HepG2 (cell line): Measurements from ENCODE around the gene BPIFB2. TPM values are rescaled to one million over a fixed set of nuclear protein-coding genes. Genes with fewer than 3 reads are reported as not detected.

Experiments used
- AGO2 ChIP-seq: fragments of 200-400 bp; formaldehyde crosslinking; optimal IDR thresholded peaks from 2 replicates; pipeline ENCODE3; 2017; ENCODE audit warnings: mild to moderate bottlenecking, low read depth, low read length, moderate library complexity
- ATF6 ChIP-seq: sonication (generic); formaldehyde crosslinking; conservative IDR thresholded peaks from 2 replicates; pipeline ENCODE4 v1.4.0; 2020; ENCODE audit warnings: missing genetic modification reagents
- BORCS8-MEF2B ChIP-seq: sonication (generic); formaldehyde crosslinking; IDR thresholded peaks from 2 replicates; pipeline ENCODE4 v1.8.0; 2022; ENCODE audit warnings: mild to moderate bottlenecking, missing genetic modification reagents
- ERF ChIP-seq: IDR thresholded peaks from 2 replicates; pipeline ENCODE4 v1.6.1; 2018; ENCODE audit warnings: missing biosample characterization, missing genetic modification reagents
- GPN1 ChIP-seq: sonication (generic); formaldehyde crosslinking; IDR thresholded peaks from 2 replicates; pipeline ENCODE4 v1.5.1; 2020; ENCODE audit warnings: missing genetic modification reagents, borderline replicate concordance
- GTF2F1 ChIP-seq: fragments of 150-350 bp; IDR thresholded peaks from 2 replicates; pipeline ENCODE4 v1.6.1; 2014; ENCODE audit warnings: low read length
- HOXA7 ChIP-seq: sonication (generic); formaldehyde crosslinking; IDR thresholded peaks from 2 replicates; pipeline ENCODE4 v1.8.1; 2022; ENCODE audit warnings: mild to moderate bottlenecking, missing genetic modification reagents, moderate library complexity
- IKZF4 ChIP-seq: sonication (generic); formaldehyde crosslinking; IDR thresholded peaks from 2 replicates; pipeline ENCODE4 v1.5.1; 2020; ENCODE audit warnings: borderline replicate concordance, mild to moderate bottlenecking, low read depth, missing genetic modification reagents; ENCODE audit errors: not compliant biosample characterization
- KDM2A ChIP-seq: sonication (generic); formaldehyde crosslinking; IDR thresholded peaks from 2 replicates; pipeline ENCODE4 v1.4.0; 2020; ENCODE audit warnings: low read depth, missing genetic modification reagents, borderline replicate concordance
- PLRG1 ChIP-seq: fragments of 450-650 bp; conservative IDR thresholded peaks from 2 replicates; pipeline ENCODE4 v1.6.1; 2016
- POLR2G ChIP-seq: fragments of 200-400 bp; formaldehyde crosslinking; IDR thresholded peaks from 2 replicates; pipeline ENCODE4 v1.6.1; 2018; ENCODE audit warnings: mild to moderate bottlenecking, low read depth, low read length, moderate library complexity
- RXRB ChIP-seq: IDR thresholded peaks from 2 replicates; pipeline ENCODE4 v1.6.1; 2016; ENCODE audit warnings: borderline replicate concordance, missing genetic modification reagents, missing compliant biosample characterization
- SAFB2 ChIP-seq: sonication (generic); formaldehyde crosslinking; IDR thresholded peaks from 2 replicates; pipeline ENCODE4 v1.5.1; 2020; ENCODE audit warnings: missing genetic modification reagents, low read depth, mild to moderate bottlenecking, borderline replicate concordance
- SMYD3 ChIP-seq: sonication (generic); formaldehyde crosslinking; IDR thresholded peaks from 2 replicates; pipeline ENCODE4 v1.8.1; 2023; ENCODE audit warnings: mild to moderate bottlenecking, missing genetic modification reagents
- WIZ ChIP-seq: sonication (generic); formaldehyde crosslinking; IDR thresholded peaks from 2 replicates; pipeline ENCODE4 v1.5.1; 2020; ENCODE audit warnings: mild to moderate bottlenecking, missing genetic modification reagents
- ZBTB4 ChIP-seq: sonication (generic); formaldehyde crosslinking; IDR thresholded peaks from 2 replicates; pipeline ENCODE4 v1.4.0; 2020; ENCODE audit warnings: missing genetic modification reagents, mild to moderate bottlenecking, borderline replicate concordance
- ZNF317 ChIP-seq: sonication (generic); formaldehyde crosslinking; IDR thresholded peaks from 2 replicates; pipeline ENCODE4 v1.5.0; 2020; ENCODE audit warnings: mild to moderate bottlenecking, missing genetic modification reagents
- ZNF577 ChIP-seq: sonication (generic); formaldehyde crosslinking; IDR thresholded peaks from 2 replicates; pipeline ENCODE4 v1.4.0; 2020; ENCODE audit warnings: mild to moderate bottlenecking, low read depth, missing genetic modification reagents, borderline replicate concordance
- ZNF589 ChIP-seq: sonication (generic); formaldehyde crosslinking; conservative IDR thresholded peaks from 2 replicates; pipeline ENCODE4 v1.8.0; 2022; ENCODE audit warnings: mild to moderate bottlenecking, moderate library complexity, missing genetic modification reagents
- ZNF614 ChIP-seq: IDR thresholded peaks from 2 replicates; pipeline ENCODE4 v1.6.1; 2018; ENCODE audit warnings: missing biosample characterization, missing genetic modification reagents, inconsistent platforms, borderline replicate concordance
- ZNF672 ChIP-seq: sonication (generic); formaldehyde crosslinking; IDR thresholded peaks from 2 replicates; pipeline ENCODE4 v1.8.1; 2022; ENCODE audit warnings: missing genetic modification reagents
- ZNF720 ChIP-seq: sonication (generic); formaldehyde crosslinking; IDR thresholded peaks from 2 replicates; pipeline ENCODE4 v1.4.0; 2020; ENCODE audit warnings: missing genetic modification reagents
- ZSCAN25 ChIP-seq: sonication (generic); formaldehyde crosslinking; IDR thresholded peaks from 2 replicates; pipeline ENCODE4 v1.8.0; 2022; ENCODE audit warnings: mild to moderate bottlenecking, missing genetic modification reagents
- polyA plus RNA-seq, 8 experiments: library from polyadenylated mRNA; depleted of rRNA in 3 of 8; stranded (reverse) in 7 of 8; unstranded in 1 of 8; fragments of >200 nt; fragmentation: Illumina TruSeq in 4 of 8; extraction: Trizol in 4 of 8; gene quantifications; 2 replicates each; pipeline versions ENCODE4 v1.2.1 to v1.2.3, GENCODE V29; 2011 to 2016; ENCODE audit warnings: low read depth in 4 of 8, missing spikeins in 1 of 8, mixed read lengths in 1 of 8; ENCODE audit not compliant: insufficient read depth in 1 of 8
- total RNA-seq, 5 experiments: library from RNA; depleted of rRNA; stranded (reverse); fragments of >200 nt; fragmentation: Illumina TruSeq; extraction: Trizol; gene quantifications; 2 replicates each; pipeline ENCODE4 v1.2.3, GENCODE V29; 2016; ENCODE audit warnings: low read depth in 1 of 5
- TF ChIP-seq, protein P1 (sequence below): sonication (generic); formaldehyde crosslinking; IDR thresholded peaks from 2 replicates; pipeline ENCODE4 v1.4.0; 2020; ENCODE audit warnings: mild to moderate bottlenecking, missing genetic modification reagents
- TF ChIP-seq, protein P2 (sequence below): sonication (generic); formaldehyde crosslinking; IDR thresholded peaks from 2 replicates; pipeline ENCODE4 v1.8.1; 2023; ENCODE audit warnings: missing genetic modification reagents, mild to moderate bottlenecking, borderline replicate concordance

BPIFB2 gene
- total and polyA plus RNA-seq, 2 of the 13 experiments (the other 11 are each of a cell fraction or from before 2014, with no cell fraction given), result 54.5 to 902 TPM

DNA sequence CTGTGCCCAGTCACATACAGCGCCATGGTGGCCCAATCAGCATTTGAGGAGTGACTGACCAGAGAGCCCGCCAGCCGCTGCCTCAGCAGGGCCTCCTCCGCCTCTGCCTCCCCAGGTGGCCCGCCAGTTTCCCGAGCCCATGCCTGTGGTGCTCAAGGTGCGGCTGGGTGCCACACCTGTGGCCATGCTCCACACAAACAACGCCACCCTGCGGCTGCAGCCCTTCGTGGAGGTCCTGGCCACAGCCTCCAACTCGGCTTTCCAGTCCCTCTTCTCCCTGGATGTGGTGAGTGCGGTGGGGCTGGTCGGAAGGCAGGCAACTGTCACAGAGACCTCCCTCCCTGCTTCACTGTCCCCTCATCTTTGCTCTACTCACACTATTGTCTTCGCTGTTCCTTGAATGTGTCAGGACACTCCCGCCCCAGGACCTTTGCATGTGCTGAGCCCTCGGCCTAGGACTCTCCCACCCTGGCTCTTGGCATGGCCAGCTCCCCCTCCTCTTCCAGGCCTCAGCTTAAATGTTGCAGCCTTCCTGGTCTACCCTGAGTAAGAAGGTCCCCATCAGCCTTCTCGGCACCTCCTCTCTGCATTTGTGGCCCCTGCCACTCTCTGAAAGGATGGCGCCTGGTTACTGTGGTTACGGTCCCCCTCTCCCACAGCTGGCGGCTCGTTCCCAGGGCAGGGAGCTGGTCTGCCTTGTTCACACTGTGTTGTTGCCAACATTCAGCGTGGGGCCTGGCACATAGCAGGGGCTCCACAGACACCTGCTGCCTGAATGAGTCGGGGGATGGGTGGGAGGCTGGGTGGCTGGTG lies 12.2 kb downstream of the BPIFB2 start (continued):
- TF ChIP-seq ATF6 (CRISPR knock-in tag) (no peak), POLR2G (peak; percentile 13; the same call in 1 of the 2 replicates), SAFB2 (CRISPR knock-in tag) (0 out of 2 replicates have a peak, but pooled peaks have one; percentile 60), GPN1 (no peak), ZNF589 (CRISPR knock-in tag) (no peak), ZSCAN25 (no peak), GTF2F1 (no peak), ZNF672 (CRISPR knock-in tag) (0 out of 2 replicates have a peak, but pooled peaks have one; percentile 14), PLRG1 (no peak), IKZF4 (CRISPR knock-in tag) (no peak), WIZ (no peak), KDM2A (CRISPR knock-in tag) (0 out of 2 replicates have a peak, but pooled peaks have one; percentile 0), HOXA7 (CRISPR knock-in tag) (peak; percentile 78; the same call in 1 of the 2 replicates), RXRB (CRISPR knock-in tag) (no peak), ZNF614 (no peak), ZNF720 (no peak; the same call in 1 of the 2 replicates), ZBTB4 (CRISPR knock-in tag) (no peak), ZNF577 (CRISPR knock-in tag) (no peak), ERF (CRISPR knock-in tag) (no peak), SMYD3 (no peak), AGO2 (peak; percentile 93), ZNF317 (no peak), BORCS8-MEF2B (CRISPR knock-in tag) (no peak)
- TF ChIP-seq, protein P1, sequence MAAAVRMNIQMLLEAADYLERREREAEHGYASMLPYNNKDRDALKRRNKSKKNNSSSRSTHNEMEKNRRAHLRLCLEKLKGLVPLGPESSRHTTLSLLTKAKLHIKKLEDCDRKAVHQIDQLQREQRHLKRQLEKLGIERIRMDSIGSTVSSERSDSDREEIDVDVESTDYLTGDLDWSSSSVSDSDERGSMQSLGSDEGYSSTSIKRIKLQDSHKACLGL (CRISPR knock-in tag), result peak; percentile 38; the same call in 1 of the 2 replicates
- TF ChIP-seq, protein P2, sequence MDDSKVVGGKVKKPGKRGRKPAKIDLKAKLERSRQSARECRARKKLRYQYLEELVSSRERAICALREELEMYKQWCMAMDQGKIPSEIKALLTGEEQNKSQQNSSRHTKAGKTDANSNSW (CRISPR knock-in tag), result no peak
